Fibroblast of lung (primary cell): ENCODE data around the gene HPGD.
"Not testable (repeated sequence)": the region's sequence is repeated elsewhere in the genome, so short reads cannot be mapped to it uniquely, and the experiment has no call there.

Source experiments
- EZH2 ChIP-seq: IDR thresholded peaks from 2 replicates; pipeline ENCODE4 v1.5.1; 2012; ENCODE audit warnings: low read length, control low read depth, mild to moderate bottlenecking; ENCODE audit errors: missing control alignments
- TF ChIP-seq, protein P1 (sequence below), 2 donors: IDR thresholded peaks in 1 of 2; conservative IDR thresholded peaks in 1 of 2; 1 replicate in 1 of 2; 2 replicates in 1 of 2; pipeline ENCODE4 v1.5.1; 2011 to 2012; ENCODE audit warnings: low read length in 2 of 2, control low read depth in 1 of 2, inconsistent platforms in 1 of 2, low read depth in 1 of 2, mild to moderate bottlenecking in 1 of 2

DNA sequence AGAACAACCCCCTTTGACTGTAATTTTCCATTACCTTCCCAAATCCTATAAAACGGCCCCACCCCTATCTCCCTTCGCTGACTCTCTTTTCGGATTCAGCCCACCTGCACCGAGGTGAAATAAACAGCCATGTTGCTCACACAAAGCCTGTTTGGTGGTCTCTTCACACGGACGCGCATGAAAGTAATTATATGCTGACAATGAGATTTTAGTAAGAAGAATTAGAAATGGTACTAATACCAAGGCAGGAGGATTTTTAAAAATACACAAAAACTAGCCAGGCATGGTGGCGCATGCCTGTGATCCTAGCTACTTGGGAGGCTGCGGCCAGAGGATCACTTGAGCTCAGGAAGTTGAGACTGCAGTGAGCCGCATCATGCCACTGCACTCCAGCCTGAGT lies 33.9 kb downstream of the HPGD start:
- TF ChIP-seq, protein P1, sequence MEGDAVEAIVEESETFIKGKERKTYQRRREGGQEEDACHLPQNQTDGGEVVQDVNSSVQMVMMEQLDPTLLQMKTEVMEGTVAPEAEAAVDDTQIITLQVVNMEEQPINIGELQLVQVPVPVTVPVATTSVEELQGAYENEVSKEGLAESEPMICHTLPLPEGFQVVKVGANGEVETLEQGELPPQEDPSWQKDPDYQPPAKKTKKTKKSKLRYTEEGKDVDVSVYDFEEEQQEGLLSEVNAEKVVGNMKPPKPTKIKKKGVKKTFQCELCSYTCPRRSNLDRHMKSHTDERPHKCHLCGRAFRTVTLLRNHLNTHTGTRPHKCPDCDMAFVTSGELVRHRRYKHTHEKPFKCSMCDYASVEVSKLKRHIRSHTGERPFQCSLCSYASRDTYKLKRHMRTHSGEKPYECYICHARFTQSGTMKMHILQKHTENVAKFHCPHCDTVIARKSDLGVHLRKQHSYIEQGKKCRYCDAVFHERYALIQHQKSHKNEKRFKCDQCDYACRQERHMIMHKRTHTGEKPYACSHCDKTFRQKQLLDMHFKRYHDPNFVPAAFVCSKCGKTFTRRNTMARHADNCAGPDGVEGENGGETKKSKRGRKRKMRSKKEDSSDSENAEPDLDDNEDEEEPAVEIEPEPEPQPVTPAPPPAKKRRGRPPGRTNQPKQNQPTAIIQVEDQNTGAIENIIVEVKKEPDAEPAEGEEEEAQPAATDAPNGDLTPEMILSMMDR (conservative IDR thresholded peaks at IDR 0.05 in 1 of 2, IDR thresholded peaks at IDR 0.05 in 1 of 2; ENCODE audit: low read depth in 1 of 2, low read length in 2 of 2), result not testable (repeated sequence)
- not testable (repeated sequence) for TF ChIP-seq EZH2
